Cardiac ventricle fibroblast (primary cell): ENCODE results near the gene FOXC2. TPM values are rescaled to one million over a fixed set of nuclear protein-coding genes. Genes with fewer than 3 reads are reported as not detected.

Experiments
- total RNA-seq: library from RNA; depleted of rRNA; stranded (reverse); fragments of >200 nt; gene quantifications from 2 replicates; pipeline ENCODE4 v1.2.3, GENCODE V29; 2015

The FOXC2 gene
- total RNA-seq, result 4.4 and 4.5 TPM in 2 replicates

DNA sequence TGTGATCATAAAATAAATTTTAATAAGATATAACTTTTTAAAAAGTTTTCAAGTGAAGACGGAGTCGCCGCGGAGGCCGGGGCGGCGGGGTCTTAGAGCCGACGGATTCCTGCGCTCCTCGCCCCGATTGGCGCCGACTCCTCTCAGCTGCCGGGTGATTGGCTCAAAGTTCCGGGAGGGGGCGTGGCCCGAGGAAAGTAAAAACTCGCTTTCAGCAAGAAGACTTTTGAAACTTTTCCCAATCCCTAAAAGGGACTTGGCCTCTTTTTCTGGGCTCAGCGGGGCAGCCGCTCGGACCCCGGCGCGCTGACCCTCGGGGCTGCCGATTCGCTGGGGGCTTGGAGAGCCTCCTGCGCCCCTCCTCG lies at the start of gene FOXC2:
Gene FOXC2, plus strand, starts transcription at position 229 of the 365 bp plus-strand sequence. CDS start 507 bp downstream, outside the sequence.

DNA sequence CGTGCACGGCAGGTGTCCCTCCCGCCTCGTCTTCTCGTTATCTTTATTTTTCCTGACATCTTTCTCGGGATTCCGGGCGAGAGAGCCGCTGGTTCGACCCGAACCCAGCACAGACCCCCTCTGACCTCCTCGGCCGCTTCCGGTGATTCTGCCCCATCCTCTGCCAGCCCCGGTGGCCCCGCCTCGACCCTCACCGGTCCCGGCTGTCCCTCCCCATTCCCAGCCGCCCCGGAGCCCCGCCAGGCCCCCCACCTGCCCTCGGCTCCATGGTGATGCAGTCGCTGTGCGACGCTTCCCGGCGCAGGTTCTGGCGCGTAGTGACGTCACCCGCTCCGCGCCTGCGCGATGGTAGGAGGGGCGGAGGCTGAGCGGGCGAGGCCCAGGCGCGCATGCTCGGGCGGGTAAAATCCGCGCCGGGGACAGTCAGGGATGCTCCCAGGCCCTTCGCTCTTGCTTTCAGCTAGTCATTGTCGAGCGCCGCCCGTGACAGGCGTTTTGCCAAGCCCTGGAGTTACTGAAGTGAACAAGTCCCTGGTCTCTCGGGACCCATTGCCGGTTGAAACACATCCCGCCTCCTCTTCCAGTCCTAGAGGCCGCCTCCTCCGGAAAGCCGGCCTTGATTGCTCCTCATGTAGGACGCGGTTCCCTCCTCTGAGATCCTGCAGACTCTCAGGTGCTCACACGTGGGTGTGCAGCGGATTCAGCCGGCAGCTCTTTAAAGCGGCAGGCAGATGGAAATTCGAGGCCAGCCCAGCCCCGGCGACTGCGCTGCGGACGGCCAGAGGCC lies 11.5 kb upstream of the FOXC2 start, which contains the start of gene MTHFSD:
Gene MTHFSD, minus strand, starts transcription at position 319 of the 787 bp plus-strand sequence. Its CDS starts 51 bp downstream, at position 268.

DNA sequence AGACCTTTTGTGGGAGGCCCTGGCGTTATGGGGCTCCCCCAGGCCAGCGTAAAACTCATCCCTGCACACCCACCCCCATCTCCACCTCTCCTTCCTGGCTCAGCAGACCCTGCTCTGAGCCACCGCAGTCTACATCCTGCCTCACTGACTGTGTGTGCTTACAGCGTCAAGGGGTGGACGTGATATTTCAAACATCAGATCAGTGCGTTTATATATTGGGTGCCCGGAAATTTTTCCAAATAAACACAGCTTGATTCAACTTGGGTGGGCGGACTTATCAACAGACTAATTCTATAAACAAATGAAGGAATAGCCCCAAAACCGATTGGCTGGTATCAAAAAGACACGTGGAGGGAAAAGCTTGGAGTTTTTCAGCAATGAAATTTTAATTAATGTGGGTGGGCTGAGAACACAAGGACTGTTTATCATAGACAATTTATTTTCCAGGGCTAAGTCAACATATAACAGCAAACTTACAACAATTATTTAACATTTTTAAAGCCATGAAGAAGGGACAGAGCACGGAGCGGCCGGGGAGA lies 11.5 kb downstream of the FOXC2 start, which contains the start of gene FOXL1:
Gene FOXL1, plus strand, starts transcription at position 489 of the 539 bp plus-strand sequence. CDS start 175 bp downstream, outside the sequence.

Other genes starting within 250 kb of the FOXC2 start
- not detected in 2 replicates for gene FOXF1, start 56.3 kb upstream of the FOXC2 start, total RNA-seq
- 12.7 and 15.7 TPM in 2 replicates for gene MTHFSD, start 11.6 kb upstream of the FOXC2 start, total RNA-seq
- gene FOXL1, start 11.7 kb downstream of the FOXC2 start, total RNA-seq, result 1.9 and 2.7 TPM in 2 replicates